HG03175 (cell line): Measurements from ENCODE around the gene L3MBTL4.
"Not testable (repeated sequence)": the region's sequence is repeated elsewhere in the genome, so short reads cannot be mapped to it uniquely, and the experiment has no call there.

Experiments
- ATAC-seq: cut with Tn5 transposase; IDR thresholded peaks from one replicate; pipeline ENCODE4 v1.9.1; 2021; ENCODE audit warnings: mild to moderate bottlenecking, moderate library complexity; ENCODE audit not compliant: unreplicated experiment

L3MBTL4 gene

DNA sequence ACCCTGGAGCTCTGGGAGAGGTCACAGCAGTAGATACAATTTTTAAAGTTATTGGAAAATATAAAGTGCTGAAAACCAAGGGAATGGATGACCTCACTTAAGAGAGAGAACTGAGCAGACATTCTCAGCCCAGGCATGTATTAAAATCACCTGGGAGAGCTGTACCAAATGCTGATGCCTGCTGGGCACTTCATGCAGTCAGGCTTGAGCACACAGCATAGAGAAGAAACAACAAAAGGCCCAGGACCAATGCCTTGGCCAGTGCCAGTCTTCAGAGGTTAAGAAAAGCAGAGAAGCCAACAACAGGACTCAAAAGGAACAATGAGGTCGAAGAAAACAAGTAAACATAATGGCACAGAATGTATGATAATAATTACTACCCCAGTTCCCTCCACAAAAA, 211.8 kb downstream of the L3MBTL4 start:
- no peak for ATAC-seq

GRCh38 chr18:6200204-6200774, 214.4 kb downstream of the L3MBTL4 start:
- ATAC-seq: no peak

GRCh38 chr18:6199777-6200176, 214.9 kb downstream of the L3MBTL4 start:
- ATAC-seq: no peak

DNA sequence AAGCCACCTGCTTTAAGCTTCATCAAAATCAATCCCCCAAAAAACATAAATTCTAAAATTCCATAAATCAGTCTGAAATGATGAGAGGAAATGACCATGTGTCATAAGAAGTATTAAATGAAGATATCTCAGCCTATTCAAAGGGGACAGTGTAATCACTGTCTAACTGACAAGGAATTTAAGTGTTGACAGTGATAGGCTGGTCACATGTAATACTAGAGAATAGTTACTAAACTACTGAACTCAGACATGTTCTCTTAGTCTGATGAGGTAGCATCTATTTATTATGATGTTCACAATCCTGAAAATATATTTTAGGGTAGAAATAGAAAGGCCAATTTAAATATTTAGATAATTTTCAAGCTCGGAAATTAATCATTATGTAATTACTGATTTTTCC, 216.1 kb downstream of the L3MBTL4 start:
- no peak for ATAC-seq

- no peak for ATAC-seq
Observed at GRCh38 chr18:6194640-6195039, 220.1 kb downstream of the L3MBTL4 start.

GRCh38 chr18:6185782-6186181, 228.9 kb downstream of the L3MBTL4 start:
- ATAC-seq: not testable (repeated sequence)

DNA sequence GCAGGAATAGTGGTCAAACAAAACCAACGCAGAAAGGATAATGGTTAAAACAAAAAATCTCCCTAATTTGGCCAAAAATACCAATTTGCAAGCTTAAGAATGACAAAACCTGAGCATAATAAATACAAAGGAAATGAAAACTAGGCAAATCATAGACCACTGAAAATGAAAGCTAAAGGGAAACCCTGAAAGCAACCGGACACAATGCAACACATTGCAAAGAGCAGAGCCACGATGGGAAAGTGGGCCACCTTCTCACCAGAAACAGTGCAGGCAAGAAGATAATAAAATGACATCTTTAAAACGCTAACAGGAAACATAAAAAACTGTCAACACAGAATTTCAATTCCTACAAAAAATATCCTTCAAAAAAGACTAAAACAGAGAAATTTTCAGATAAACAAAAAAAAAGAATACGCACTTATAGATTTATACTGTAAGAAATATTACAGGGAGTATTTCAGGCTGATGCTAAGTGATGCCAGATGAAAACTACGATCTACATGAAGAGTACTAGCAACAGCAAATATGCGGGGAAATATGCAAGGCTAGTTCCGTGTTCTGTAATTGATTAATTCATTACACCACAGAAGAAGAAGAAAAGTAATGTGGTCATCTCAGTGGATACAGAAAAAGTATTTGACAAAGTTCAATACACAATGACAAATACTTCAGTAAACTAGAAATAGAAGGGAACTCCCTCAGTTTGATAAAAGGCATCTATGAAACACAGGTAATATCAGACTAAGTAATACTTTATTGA, 239.5 kb downstream of the L3MBTL4 start:
- ATAC-seq: no peak

DNA sequence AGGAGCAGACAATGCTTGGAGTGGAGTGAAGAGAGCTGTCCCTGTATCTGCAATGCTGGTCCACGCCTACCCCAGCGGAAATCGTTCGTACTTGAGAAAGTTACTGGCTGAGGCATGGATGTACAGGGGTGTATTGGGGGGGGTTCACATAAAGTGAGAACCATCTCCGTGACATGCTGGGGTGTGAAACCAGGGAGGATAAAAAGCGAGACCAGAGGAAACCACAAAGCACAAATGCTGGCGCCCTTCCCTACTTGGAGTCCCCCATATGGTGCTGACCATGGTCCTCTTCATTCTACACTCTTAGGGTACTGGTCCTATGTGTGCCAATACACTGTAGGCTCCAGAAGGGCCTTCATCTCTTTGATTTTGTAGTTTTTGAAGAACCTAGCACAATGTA, 244.1 kb downstream of the L3MBTL4 start:
- no peak for ATAC-seq

GRCh38 chr18:6161549-6161948, 253.2 kb downstream of the L3MBTL4 start:
- no peak for ATAC-seq

DNA sequence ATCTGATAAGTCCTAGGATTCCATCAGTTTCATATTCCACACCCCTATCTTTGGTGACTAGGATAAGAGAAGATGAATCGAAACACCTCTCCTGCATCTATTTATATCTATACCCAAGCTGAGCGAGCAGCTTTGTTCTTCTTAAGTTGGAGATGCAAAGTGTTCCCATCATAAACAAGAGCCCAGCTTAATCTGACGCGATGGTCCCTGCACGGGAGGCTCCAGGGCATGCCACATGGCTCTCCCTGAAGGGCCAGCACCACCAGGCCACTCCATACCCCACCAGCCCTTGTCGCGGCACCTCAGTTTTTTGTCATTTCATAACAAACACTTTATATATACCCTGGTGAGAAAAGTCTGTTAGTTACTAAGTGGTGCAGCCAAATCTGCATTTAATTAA, 255.3 kb downstream of the L3MBTL4 start:
- no peak for ATAC-seq

DNA sequence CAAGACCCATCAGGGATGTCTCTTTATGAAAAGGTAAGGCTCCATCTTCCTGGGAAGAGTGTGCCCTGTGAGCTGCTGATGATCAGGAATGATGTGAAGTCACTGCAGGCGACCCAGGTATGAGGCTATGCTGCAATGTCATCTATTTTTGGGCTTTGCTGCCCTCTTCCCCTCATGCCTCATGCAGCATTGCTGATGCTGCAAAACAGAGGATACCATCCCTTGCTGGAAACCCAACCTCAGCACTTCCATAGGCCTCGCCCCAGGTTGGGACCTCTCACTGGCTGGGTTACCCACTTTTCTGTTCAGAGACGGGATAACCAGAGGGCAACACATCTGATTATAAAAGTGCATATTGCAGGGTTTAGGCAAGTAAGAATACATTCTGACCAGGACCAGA, 255.8 kb downstream of the L3MBTL4 start:
- no peak for ATAC-seq

DNA sequence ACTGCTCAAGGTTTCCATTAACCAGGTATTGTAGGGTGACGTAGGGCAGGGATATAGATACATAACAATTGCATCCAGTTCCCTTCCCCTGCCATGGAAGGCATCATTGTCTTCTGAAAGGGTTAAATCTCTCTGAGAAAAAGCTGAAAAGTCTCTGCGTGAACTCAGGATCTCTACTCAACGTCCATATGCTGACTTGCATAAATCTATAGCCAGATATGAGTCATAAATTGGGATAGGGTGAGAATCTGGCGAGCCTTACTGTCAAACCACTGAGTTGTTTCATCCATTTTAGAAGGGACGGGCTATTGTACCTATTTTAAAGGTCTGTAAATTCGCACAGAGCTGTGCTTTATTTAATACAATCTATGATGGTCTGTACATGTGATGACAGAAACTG, 258.3 kb downstream of the L3MBTL4 start:
- ATAC-seq: no peak

GRCh38 chr18:6155707-6156106, 259.0 kb downstream of the L3MBTL4 start:
- ATAC-seq: no peak

GRCh38 chr18:6150430-6150829, 264.3 kb downstream of the L3MBTL4 start:
- no peak for ATAC-seq

DNA sequence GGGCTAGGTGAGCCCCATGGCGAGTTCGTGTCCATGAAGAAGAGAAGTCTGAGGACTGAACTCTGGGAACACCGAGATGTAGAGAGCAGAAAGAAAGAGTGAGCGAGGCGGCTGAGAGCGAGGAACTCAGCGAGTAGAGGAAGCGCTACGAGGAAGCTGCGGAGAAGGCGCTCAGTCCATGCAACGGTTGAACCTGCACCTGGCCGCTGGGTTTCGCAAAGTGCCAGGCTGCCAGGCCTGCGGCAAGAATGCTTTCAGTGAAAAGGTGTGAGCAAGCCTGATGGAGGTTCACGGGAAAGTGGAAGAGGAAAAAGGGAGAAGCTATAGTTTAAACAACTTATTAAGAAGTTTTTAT, 268.4 kb downstream of the L3MBTL4 start:
- ATAC-seq: no peak

- ATAC-seq: no peak
Observed at GRCh38 chr18:6145645-6146306, 268.9 kb downstream of the L3MBTL4 start.

- no peak for ATAC-seq
Observed at GRCh38 chr18:6139007-6139406, 275.7 kb downstream of the L3MBTL4 start.

DNA sequence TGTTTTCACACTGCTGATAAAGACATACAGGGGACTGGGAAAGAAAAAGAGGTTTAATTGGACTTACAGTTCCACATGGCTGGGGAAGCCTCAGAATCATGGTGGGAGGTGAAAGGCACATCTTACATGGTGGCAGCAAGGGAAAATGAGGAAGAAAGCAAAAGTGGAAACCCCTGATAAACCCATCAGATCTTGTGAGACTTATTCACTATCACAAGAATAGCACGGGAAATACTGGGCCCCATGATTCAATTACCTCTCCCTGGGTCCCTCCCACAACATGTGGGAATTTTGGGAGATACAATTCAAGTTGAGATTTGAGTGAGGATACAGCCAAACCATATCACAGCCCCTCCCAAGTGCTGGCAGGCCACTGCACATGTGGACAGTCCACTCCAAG, 278.8 kb downstream of the L3MBTL4 start:
- not testable (repeated sequence) for ATAC-seq

DNA sequence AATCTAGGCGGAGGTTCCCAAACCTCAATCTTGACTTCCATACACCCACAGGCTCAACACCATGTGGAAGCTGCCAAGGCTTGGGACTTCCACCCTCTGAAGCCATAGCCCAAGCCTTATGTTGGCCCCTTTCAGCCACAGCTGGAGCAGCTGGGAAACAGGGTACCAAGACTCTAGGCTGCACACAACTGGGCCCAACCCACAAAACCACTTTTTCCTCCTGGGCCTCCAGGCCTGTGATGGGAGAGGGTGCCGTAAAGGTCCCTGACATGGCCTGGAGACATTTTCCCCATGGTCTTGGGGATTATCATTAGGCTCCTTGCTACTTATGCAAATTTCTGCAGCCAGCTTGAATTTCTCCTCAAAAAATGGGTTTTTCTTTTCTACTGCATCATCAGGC, 279.7 kb downstream of the L3MBTL4 start:
- not testable (repeated sequence) for ATAC-seq

DNA sequence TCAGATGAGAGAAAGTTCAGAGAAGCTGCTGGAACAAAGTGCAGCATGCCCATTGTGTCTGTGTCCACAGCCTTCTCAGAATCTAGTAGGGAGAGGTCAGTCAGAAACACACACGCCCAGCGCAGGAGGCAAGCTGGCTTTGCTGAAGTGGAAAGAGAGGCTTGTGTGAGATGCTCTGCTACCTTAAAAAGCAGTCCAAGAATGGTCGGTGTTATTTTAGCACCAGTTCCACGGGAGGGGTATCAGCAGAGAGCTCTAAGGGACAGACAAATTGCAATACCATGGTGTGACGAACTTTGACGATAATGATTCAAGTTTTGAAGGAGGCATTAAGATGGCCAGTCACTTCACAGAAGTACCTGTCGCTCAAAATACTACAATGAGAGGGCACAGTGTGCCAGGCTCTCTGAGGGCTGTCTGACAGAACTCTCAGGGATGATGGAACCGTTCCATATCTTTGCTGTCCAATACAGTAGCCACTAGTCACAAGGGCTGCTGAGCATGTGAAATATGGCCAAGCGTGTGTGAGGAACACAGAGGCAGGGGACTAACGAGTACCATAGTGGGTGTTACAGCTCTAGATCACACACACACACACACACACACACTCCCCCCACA, 281.9 kb downstream of the L3MBTL4 start:
- ATAC-seq: no peak

DNA sequence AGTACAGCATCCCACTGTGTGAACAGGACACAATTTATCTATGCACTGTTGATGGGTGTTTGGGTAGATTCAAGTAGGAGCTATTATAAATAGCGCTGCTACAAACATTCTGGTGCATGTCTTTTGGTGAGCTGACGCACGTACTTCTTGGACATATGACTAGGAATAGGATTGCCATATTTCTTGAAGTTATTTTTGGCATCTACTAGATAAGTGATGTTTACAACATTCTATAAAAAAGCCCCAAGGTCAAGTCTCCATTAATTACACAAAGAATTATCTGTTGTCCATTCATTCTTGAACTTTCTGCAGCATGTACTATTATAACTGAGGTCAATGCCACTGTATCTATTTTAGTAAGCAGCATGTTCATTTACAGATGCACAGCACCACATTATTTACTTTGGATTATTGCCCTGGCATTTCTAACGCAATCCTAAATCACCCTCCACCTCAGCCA, 293.9 kb downstream of the L3MBTL4 start:
- ATAC-seq: no peak

GRCh38 chr18:6119761-6120160, 294.9 kb downstream of the L3MBTL4 start:
- ATAC-seq: no peak
